K562 (cell line): Measurements from ENCODE around the gene KNOP1. TPM values are rescaled to one million over a fixed set of nuclear protein-coding genes. Genes with fewer than 3 reads are reported as not detected.

Experiments used
- ATAC-seq: fragments of 200-7000 bp; cut with Tn5 transposase; 3 replicates; pipeline ENCODE4 v1.9.1; 2020; ENCODE audit warnings: moderate library complexity
- BruUV-seq: library from RNA; stranded (reverse); fragments of 400-500 nt; replicated peaks from 2 replicates; lab custom pipeline; 2021; lab: Mats Ljungman, UMichigan
- CTCF ChIA-PET: fragments of 300-600 bp; formaldehyde crosslinking; extraction: SDS; loops from one replicate; lab custom pipeline; 2021; ENCODE audit warnings: low intra/inter-chr PET ratio; lab: Yijun Ruan, JAX
- POLR2A ChIA-PET: fragments of 300-600, 350-650 bp; sonication (Branson Sonifier 250); formaldehyde crosslinking; extraction: SDS; loops from one replicate; lab custom pipeline; 2021; ENCODE audit warnings: antibody characterized with exemption, inconsistent platforms; lab: Yijun Ruan, JAX
- DNase-seq, 4 experiments: peaks; one replicate each; pipeline versions ENCODE4 v3.0.0 to v3.0.0-alpha.2; 2011 to 2018; ENCODE audit warnings: low spot score in 3 of 4, mixed read lengths in 3 of 4; ENCODE audit errors: extremely low read depth in 1 of 4
- FAIRE-seq: peaks from 2 replicates; lab custom pipeline; 2011; peaks lifted over from hg19 to GRCh38; lab: Jason Lieb, UNC
- H2AFZ ChIP-seq: 2 replicates; pipeline ENCODE4 v1.6.0; 2011; ENCODE audit warnings: low read depth, low read length, control low read depth, inconsistent platforms
- H3K27ac ChIP-seq: fragments of 200-600 bp; 3 replicates; pipeline ENCODE4 v1.8.0; 2011; ENCODE audit warnings: low read depth, mild to moderate bottlenecking, control low read depth, inconsistent platforms, low read length, moderate library complexity, mixed read lengths; ENCODE audit errors: extremely low read depth
- H3K27me3 ChIP-seq, 2 experiments: fragments of 300-600 bp in 1 of 2; 2 replicates in 1 of 2; 3 replicates in 1 of 2; pipeline versions ENCODE4 v1.6.0 to v1.8.0; 2011; ENCODE audit warnings: inconsistent platforms in 2 of 2, low read length in 2 of 2, mild to moderate bottlenecking in 1 of 2, mixed read lengths in 1 of 2, moderate library complexity in 1 of 2; ENCODE audit not compliant: control insufficient read depth in 2 of 2, insufficient read depth in 2 of 2
- H3K36me3 ChIP-seq: fragments of 300-600 bp; 3 replicates; pipeline ENCODE4 v1.8.0; 2011; ENCODE audit warnings: mild to moderate bottlenecking, low read length, inconsistent platforms; ENCODE audit not compliant: control insufficient read depth, insufficient read depth
- H3K4me1 ChIP-seq, 2 experiments: fragments of 200-600 bp in 1 of 2; replicated peaks in 1 of 2; 2 replicates in 1 of 2; 3 replicates in 1 of 2; pipeline versions ENCODE4 v1.5.1 to v1.8.0; 2011; ENCODE audit warnings: inconsistent platforms in 2 of 2, low read length in 2 of 2, mild to moderate bottlenecking in 1 of 2, mixed read lengths in 1 of 2, moderate library complexity in 1 of 2; ENCODE audit not compliant: control insufficient read depth in 2 of 2, insufficient read depth in 2 of 2
- H3K4me2 ChIP-seq: 2 replicates; pipeline ENCODE4 v1.6.1; 2011; ENCODE audit warnings: low read length, control low read depth, inconsistent platforms, mixed read lengths; ENCODE audit not compliant: insufficient read depth
- H3K4me3 ChIP-seq: fragments of 200-600 bp; sonication (generic), shearing (Covaris generic); 2 replicates; pipeline ENCODE4 v1.5.1; 2016; ENCODE audit warnings: control low read depth, inconsistent platforms
- H3K79me2 ChIP-seq: fragments of 200-600 bp; 3 replicates; pipeline ENCODE4 v1.8.0; 2011; ENCODE audit warnings: low read length, inconsistent platforms; ENCODE audit not compliant: control insufficient read depth, insufficient read depth
- H3K9ac ChIP-seq, 2 experiments: 2 replicates each; pipeline versions ENCODE4 v1.6.0 to v1.6.1; 2011; ENCODE audit warnings: low read depth in 2 of 2, low read length in 2 of 2, control low read depth in 1 of 2, inconsistent platforms in 1 of 2, mild to moderate bottlenecking in 1 of 2, mixed read lengths in 1 of 2; ENCODE audit not compliant: insufficient read depth in 1 of 2
- H3K9me1 ChIP-seq: one replicate; pipeline ENCODE4 v1.6.0; 2011; ENCODE audit warnings: inconsistent platforms, mild to moderate bottlenecking, low read length, moderate library complexity; ENCODE audit not compliant: control insufficient read depth, insufficient read depth
- H3K9me3 ChIP-seq: replicated peaks from 2 replicates; pipeline ENCODE4 v1.5.1; 2011; ENCODE audit warnings: low read depth, low read length, inconsistent platforms; ENCODE audit not compliant: control insufficient read depth, insufficient read depth
- H4K20me1 ChIP-seq: replicated peaks from 2 replicates; pipeline ENCODE4 v1.6.1; 2011; ENCODE audit warnings: low read length, inconsistent platforms, mixed read lengths; ENCODE audit not compliant: control insufficient read depth, insufficient read depth
- CCNT2 ChIP-seq: IDR thresholded peaks from 2 replicates; pipeline ENCODE4 v1.6.1; 2011; ENCODE audit warnings: borderline replicate concordance, low read depth, mild to moderate bottlenecking, moderate library complexity, mixed read lengths, low read length; ENCODE audit not compliant: insufficient read length; ENCODE audit errors: extremely low read depth
- ETV5 ChIP-seq: sonication (generic); formaldehyde crosslinking; IDR thresholded peaks from 2 replicates; pipeline ENCODE4 v1.4.0; 2020; ENCODE audit warnings: low read depth, mild to moderate bottlenecking, missing genetic modification reagents
- FOXA1 ChIP-seq: fragments of 450-650 bp; IDR thresholded peaks from 2 replicates; pipeline ENCODE4 v1.6.1; 2016; ENCODE audit warnings: mild to moderate bottlenecking, borderline replicate concordance
- KDM5B ChIP-seq: fragments of 200-600 bp; sonication (generic); IDR thresholded peaks from 2 replicates; pipeline ENCODE4 v1.6.1; 2012; ENCODE audit warnings: low read depth, mild to moderate bottlenecking, moderate library complexity, low read length, control low read depth, inconsistent platforms; ENCODE audit not compliant: insufficient replicate concordance
- MBD1 ChIP-seq: fragments of 250-450 bp; sonication (Bioruptor Pico); IDR thresholded peaks from 2 replicates; pipeline ENCODE4 v1.8.0; 2022; ENCODE audit warnings: inconsistent platforms
- MEIS2 ChIP-seq: fragments of 450-650 bp; IDR thresholded peaks from 2 replicates; pipeline ENCODE4 v1.6.1; 2014; ENCODE audit warnings: mild to moderate bottlenecking; ENCODE audit not compliant: partially characterized antibody
- MLLT1 ChIP-seq, 2 experiments: fragments of 450-650 bp; IDR thresholded peaks; 2 replicates each; pipeline ENCODE4 v1.6.1; 2016
- MTF1 ChIP-seq: fragments of 250-450 bp; sonication (Bioruptor Pico); IDR thresholded peaks from 2 replicates; pipeline ENCODE4 v1.9.0; 2021; ENCODE audit warnings: moderate library complexity, mild to moderate bottlenecking, inconsistent platforms, borderline replicate concordance
- RBM39 ChIP-seq: fragments of 200-400 bp; formaldehyde crosslinking; optimal IDR thresholded peaks from 2 replicates; pipeline ENCODE3; 2018; ENCODE audit warnings: low read depth, low read length
- ZBED1 ChIP-seq: IDR thresholded peaks from 2 replicates; pipeline ENCODE4 v1.6.1; 2014
- ZBTB34 ChIP-seq: fragments of 250-450 bp; sonication (Bioruptor Pico); IDR thresholded peaks from 2 replicates; pipeline ENCODE4 v1.8.0; 2021; ENCODE audit warnings: mild to moderate bottlenecking, moderate library complexity
- ZFP91 ChIP-seq: sonication (generic); formaldehyde crosslinking; IDR thresholded peaks from 2 replicates; pipeline ENCODE4 v1.8.0; 2022; ENCODE audit warnings: mild to moderate bottlenecking, missing genetic modification reagents
- ZNF280A ChIP-seq: fragments of 450-650 bp; IDR thresholded peaks from 2 replicates; pipeline ENCODE4 v1.6.1; 2018; ENCODE audit warnings: mild to moderate bottlenecking, low read depth; ENCODE audit not compliant: partially characterized antibody
- WGBS: fragments of 100-300 bp; shearing (Covaris generic); methylation state at CpG from one replicate; pipeline ENCODE4 v1.1.6; 2016; ENCODE audit warnings: low coverage, mixed read lengths; ENCODE audit not compliant: insufficient coverage; ENCODE audit errors: missing lambda C conversion rate; 5-methylcytosine and 5-hydroxymethylcytosine counted together
- in situ Hi-C: fragments of 300-500 bp; cut with MboI; formaldehyde crosslinking; loops from 4 replicates; pipeline ENCODE4 v1.15.0; 2018; ENCODE audit warnings: inconsistent platforms, mixed read lengths
- intact Hi-C: fragments of 100-400 bp; cut with micrococcal nuclease; formaldehyde crosslinking; loops from 2 replicates; pipeline ENCODE4 v1.14.2; 2022
- polyA plus RNA-seq, 8 experiments: library from polyadenylated mRNA; depleted of rRNA in 4 of 8; stranded (reverse) in 5 of 8; unstranded in 3 of 8; fragments of >200 nt; fragmentation: Nextera tagmentation in 2 of 8; fragmentation: Illumina TruSeq in 1 of 8; extraction: Ambion mirVana in 2 of 8; extraction: Trizol in 1 of 8; gene quantifications; 2 replicates each; pipeline versions ENCODE4 v1.2.1 to v1.2.3, GENCODE V29; 2011 to 2014; ENCODE audit warnings: inconsistent platforms in 1 of 8, missing spikeins in 1 of 8
- total RNA-seq, 7 experiments: library from RNA; depleted of rRNA in 6 of 7; stranded (reverse); fragments of >200 nt in 6 of 7; fragmentation: Illumina TruSeq in 2 of 7; extraction: Trizol in 2 of 7; gene quantifications; 2 replicates each; pipeline versions ENCODE4 v1.2.1 to v1.2.3, GENCODE V29; 2011 to 2021; ENCODE audit warnings: low replicate concordance in 1 of 7

The KNOP1 gene
- total and polyA plus RNA-seq, 9 of the 15 experiments (the other 6 are each of a cell fraction or from before 2014, with no cell fraction given) = 22.4 to 57.6 (median 39.3) TPM

GRCh38 chr16:19704321-19705145, 13.5 kb downstream of the KNOP1 start:
- in situ Hi-C loops (no loop called here), intact Hi-C loops (no loop called here)
- H3K4me1 ChIP-seq = peaks cover 8 to 22% of the 10 kb centered on the region in 2 experiments; a peak in 4 of 5 replicates
- WGBS = 87% methylated on average over 14 of the region's 18 CpGs
- H3K9me1 ChIP-seq = peaks cover 2% of the 10 kb centered on the region
- CTCF ChIA-PET = no interaction called here
- no peak for ATAC-seq
- peaks cover 89% of the 10 kb centered on the region for H3K36me3 ChIP-seq
- H3K79me2 ChIP-seq = peaks cover 17% of the 10 kb centered on the region
- no peak overlapping the region for H2AFZ ChIP-seq
- H3K9ac ChIP-seq = no peak overlapping the region
- no peaks in the 10 kb centered on the region for H3K27me3 ChIP-seq
- H3K27ac ChIP-seq = no peak overlapping the region
- H3K9me3 ChIP-seq = no peaks in the 10 kb centered on the region
- no peak overlapping the region for H3K4me3 ChIP-seq
- H3K4me2 ChIP-seq = no peak overlapping the region
- POLR2A ChIA-PET = interaction anchor here (0.9 kb wide), 1 partner anchor 8 kb away, joined by 4 read pairs; no protein-coding TSS in a partner anchor
- peaks cover 12% of the 10 kb centered on the region for H4K20me1 ChIP-seq
- no peak for DNase-seq
- FAIRE-seq = no peak
- no TSS peak for BruUV-seq
- no peak for TF ChIP-seq MTF1
- no peak for TF ChIP-seq RBM39
- no peak for TF ChIP-seq ZBED1
- no peak for TF ChIP-seq FOXA1
- TF ChIP-seq KDM5B = no peak
- no peak for TF ChIP-seq MBD1 (CRISPR knock-in tag)
- TF ChIP-seq ZNF280A = no peak
- no peak for TF ChIP-seq ZBTB34 (CRISPR knock-in tag)
- no peak for TF ChIP-seq MLLT1 (IDR thresholded peaks at IDR 0.05)
- no peak for TF ChIP-seq CCNT2
- TF ChIP-seq ETV5 = no peak
- no peak for TF ChIP-seq ZFP91
- no peak for TF ChIP-seq MEIS2
